Trophoblast cell (in vitro differentiated cells and primary cell): ENCODE measurements around the gene FAM135A.

Source experiments
- DNase-seq, 2 donors: peaks; one replicate each; pipeline ENCODE4 v3.0.0-alpha.2; 2016
- H2AFZ ChIP-seq: 2 replicates; pipeline ENCODE4 v1.6.1; 2013; ENCODE audit warnings: low read length, moderate library complexity, mild to moderate bottlenecking; ENCODE audit not compliant: insufficient read depth, poor library complexity
- H2AK5ac ChIP-seq: 2 replicates; pipeline ENCODE4 v1.6.1; 2013; ENCODE audit warnings: mild to moderate bottlenecking, low read length
- H2BK120ac ChIP-seq: 2 replicates; pipeline ENCODE4 v1.6.1; 2013; ENCODE audit warnings: low read length, mild to moderate bottlenecking, moderate library complexity; ENCODE audit not compliant: insufficient read depth, poor library complexity
- H2BK12ac ChIP-seq: 2 replicates; pipeline ENCODE4 v1.6.1; 2013; ENCODE audit warnings: mild to moderate bottlenecking, low read length, moderate library complexity
- H2BK5ac ChIP-seq: 2 replicates; pipeline ENCODE4 v1.6.1; 2013; ENCODE audit warnings: low read length, low read depth, moderate library complexity, mild to moderate bottlenecking; ENCODE audit not compliant: poor library complexity
- H3K14ac ChIP-seq: 2 replicates; pipeline ENCODE4 v1.6.1; 2013; ENCODE audit warnings: mild to moderate bottlenecking, low read length
- H3K18ac ChIP-seq: 2 replicates; pipeline ENCODE4 v1.6.1; 2013; ENCODE audit warnings: mild to moderate bottlenecking, low read length
- H3K23ac ChIP-seq: 2 replicates; pipeline ENCODE4 v1.6.1; 2013; ENCODE audit warnings: low read length
- H3K27ac ChIP-seq: 2 replicates; pipeline ENCODE4 v1.5.1; 2013; ENCODE audit warnings: low read depth, mild to moderate bottlenecking, inconsistent platforms, low read length, moderate library complexity
- H3K27me3 ChIP-seq: 2 replicates; pipeline ENCODE4 v1.6.1; 2013; ENCODE audit warnings: inconsistent platforms, mild to moderate bottlenecking, low read length, moderate library complexity; ENCODE audit not compliant: insufficient read depth
- H3K36me3 ChIP-seq, 2 experiments: 1 replicate in 1 of 2; 2 replicates in 1 of 2; pipeline ENCODE4 v1.6.1; 2013; ENCODE audit warnings: low read length in 2 of 2, mild to moderate bottlenecking in 2 of 2, moderate library complexity in 1 of 2; ENCODE audit not compliant: insufficient read depth in 2 of 2, control insufficient read depth in 1 of 2
- H3K4ac ChIP-seq: 2 replicates; pipeline ENCODE4 v1.6.1; 2013; ENCODE audit warnings: low read depth, mild to moderate bottlenecking, low read length, moderate library complexity
- H3K4me1 ChIP-seq, 2 experiments: 1 replicate in 1 of 2; 2 replicates in 1 of 2; pipeline ENCODE4 v1.6.1; 2013; ENCODE audit warnings: low read length in 2 of 2, mild to moderate bottlenecking in 2 of 2, moderate library complexity in 1 of 2; ENCODE audit not compliant: insufficient read depth in 2 of 2, control insufficient read depth in 1 of 2
- H3K4me2 ChIP-seq: 2 replicates; pipeline ENCODE4 v1.6.1; 2013; ENCODE audit warnings: inconsistent platforms, mild to moderate bottlenecking, low read length, moderate library complexity
- H3K4me3 ChIP-seq: 2 replicates; pipeline ENCODE4 v1.5.1; 2013; ENCODE audit warnings: mild to moderate bottlenecking, low read depth, low read length, inconsistent platforms
- H3K79me1 ChIP-seq: one replicate; pipeline ENCODE4 v1.6.1; 2013; ENCODE audit warnings: low read length
- H3K79me2 ChIP-seq: 2 replicates; pipeline ENCODE4 v1.6.1; 2013; ENCODE audit warnings: low read length, mild to moderate bottlenecking; ENCODE audit not compliant: control insufficient read depth, insufficient read depth, poor library complexity
- H3K9ac ChIP-seq: 2 replicates; pipeline ENCODE4 v1.6.1; 2013; ENCODE audit warnings: mild to moderate bottlenecking, low read length
- H3K9me3 ChIP-seq: 2 replicates; pipeline ENCODE4 v1.6.1; 2013; ENCODE audit warnings: low read depth, mild to moderate bottlenecking, control low read depth, inconsistent platforms, low read length; ENCODE audit not compliant: insufficient read depth
- H4K12ac ChIP-seq: 2 replicates; pipeline ENCODE4 v1.6.1; 2013; ENCODE audit warnings: low read depth, mild to moderate bottlenecking, low read length, moderate library complexity
- H4K8ac ChIP-seq: 2 replicates; pipeline ENCODE4 v1.6.1; 2013; ENCODE audit warnings: low read depth, mild to moderate bottlenecking, low read length, moderate library complexity
- H4K91ac ChIP-seq: one replicate; pipeline ENCODE4 v1.6.1; 2013; ENCODE audit warnings: low read depth, mild to moderate bottlenecking, low read length, moderate library complexity
- WGBS: extraction: QIAGEN DNeasy Blood & Tissue Kit; methylation state at CpG from one replicate; pipeline ENCODE4 v1.1.7; 2013; ENCODE audit warnings: missing lambda C conversion rate; ENCODE audit not compliant: insufficient read length, insufficient coverage; ENCODE audit errors: extremely low coverage; 5-methylcytosine and 5-hydroxymethylcytosine counted together

Gene FAM135A

GRCh38 chr6:70411542-70412251, 1.6 kb upstream of the FAM135A start:
- H3K27me3 ChIP-seq = no peaks in the 10 kb centered on the region
- H2BK120ac ChIP-seq = peak overlapping the region; percentile 24
- H2AK5ac ChIP-seq = no peak overlapping the region
- H3K4me1 ChIP-seq = no peaks in the 10 kb centered on the region
- no peak overlapping the region for H2BK5ac ChIP-seq
- H3K9ac ChIP-seq = no peak overlapping the region
- H4K91ac ChIP-seq = no peak overlapping the region
- peaks cover 6% of the 10 kb centered on the region for H3K79me2 ChIP-seq
- H2BK12ac ChIP-seq = no peak overlapping the region
- H3K79me1 ChIP-seq = peaks cover 10% of the 10 kb centered on the region
- H2AFZ ChIP-seq = no peak overlapping the region
- H3K18ac ChIP-seq = no peak overlapping the region
- no peak for DNase-seq
- no peak overlapping the region for H3K4me2 ChIP-seq
- H3K4me3 ChIP-seq = no peak overlapping the region
- H3K27ac ChIP-seq = no peak overlapping the region
- H3K36me3 ChIP-seq = no peaks in the 10 kb centered on the region
- H4K8ac ChIP-seq = no peak overlapping the region
- H3K14ac ChIP-seq = no peak overlapping the region
- no CpG with 5 or more reads among the region's 7 CpGs for WGBS
- H4K12ac ChIP-seq = no peak overlapping the region
- H3K4ac ChIP-seq = no peak overlapping the region
- no peak overlapping the region for H3K23ac ChIP-seq
- no peaks in the 10 kb centered on the region for H3K9me3 ChIP-seq

DNA sequence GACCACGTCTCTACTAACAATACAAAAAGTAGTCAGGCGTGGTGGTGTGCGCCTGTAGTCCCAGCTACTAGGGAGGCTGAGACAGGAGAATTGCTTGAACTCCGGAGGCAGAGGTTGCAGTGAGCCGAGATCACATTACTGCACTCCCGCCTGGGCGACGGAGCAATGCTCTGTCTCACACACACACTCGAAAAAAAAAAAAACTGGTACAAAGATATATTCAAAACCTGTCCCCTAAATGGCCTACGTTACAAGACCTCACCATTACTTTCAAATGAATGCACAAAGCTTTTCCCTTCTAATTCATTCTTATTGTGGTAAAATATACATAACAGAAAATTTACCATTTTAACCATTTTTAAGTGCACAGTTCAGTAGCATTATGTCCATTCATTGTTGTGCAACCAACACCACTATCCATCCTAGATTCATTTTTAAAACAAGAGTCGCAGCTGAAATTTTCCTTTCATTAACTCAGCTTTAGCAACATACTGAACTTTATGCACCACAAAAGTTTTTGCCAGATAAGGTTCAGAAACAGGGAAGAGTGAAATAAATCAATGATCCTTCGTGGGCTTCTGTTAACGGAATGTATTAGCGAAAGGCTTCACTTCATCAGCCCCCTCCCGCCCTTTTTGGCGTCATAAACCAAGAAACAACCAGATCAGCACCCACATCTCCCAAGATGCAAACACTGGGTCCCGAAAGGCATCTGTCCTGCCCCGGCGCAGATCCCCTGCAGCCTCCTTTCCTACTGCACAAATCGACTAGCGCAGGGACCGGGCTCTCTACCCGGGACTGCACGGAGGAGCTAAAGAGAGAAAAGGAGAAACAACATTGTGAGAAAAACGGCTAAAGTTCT, 825 bp upstream of the FAM135A start:
- no peak overlapping the region for H3K23ac ChIP-seq
- no peak for DNase-seq
- no CpG with 5 or more reads among the region's 25 CpGs for WGBS

GRCh38 chr6:70413992-70414494, 735 bp downstream of the FAM135A start:
- H3K27ac ChIP-seq = no peak overlapping the region
- H2AK5ac ChIP-seq = no peak overlapping the region
- H3K79me2 ChIP-seq = peaks cover 6% of the 10 kb centered on the region
- no CpG with 5 or more reads among the region's 20 CpGs for WGBS
- peak overlapping the region; percentile 87 for H3K18ac ChIP-seq
- H2BK12ac ChIP-seq = no peak overlapping the region
- no peak overlapping the region for H2BK5ac ChIP-seq
- peak overlapping the region; percentile 88 for H3K4me2 ChIP-seq
- H3K79me1 ChIP-seq = peaks cover 10% of the 10 kb centered on the region
- peak in 1 of 2 donors; percentile 15 for DNase-seq
- no peaks in the 10 kb centered on the region for H3K4me1 ChIP-seq
- peak overlapping the region; percentile 91 for H4K12ac ChIP-seq
- peak overlapping the region; percentile 87 for H2AFZ ChIP-seq
- H3K4me3 ChIP-seq = peak overlapping the region; percentile 81
- no peaks in the 10 kb centered on the region for H3K9me3 ChIP-seq
- peak overlapping the region; percentile 11 for H3K4ac ChIP-seq
- peaks cover 0 to 3% of the 10 kb centered on the region in 2 experiments for H3K36me3 ChIP-seq
- peak overlapping the region; percentile 2 for H3K9ac ChIP-seq
- peak overlapping the region; percentile 85 for H3K14ac ChIP-seq
- no peak overlapping the region for H3K23ac ChIP-seq
- H4K91ac ChIP-seq = peak overlapping the region; percentile 76
- no peaks in the 10 kb centered on the region for H3K27me3 ChIP-seq
- peak overlapping the region; percentile 88 for H4K8ac ChIP-seq
- peak overlapping the region; percentile 35 for H2BK120ac ChIP-seq

More for the DNA sequence above, 825 bp upstream of the FAM135A start:
- H2BK5ac ChIP-seq = peak overlapping the region; percentile 13
- H3K79me2 ChIP-seq = peaks cover 6% of the 10 kb centered on the region
- H3K79me1 ChIP-seq = peaks cover 10% of the 10 kb centered on the region
- H3K9me3 ChIP-seq = no peaks in the 10 kb centered on the region
- H4K12ac ChIP-seq = peak overlapping the region; percentile 84
- H3K4me1 ChIP-seq = no peaks in the 10 kb centered on the region
- H4K8ac ChIP-seq = peak overlapping the region; percentile 90
- H3K4me2 ChIP-seq = peak overlapping the region; percentile 90
- no peak overlapping the region for H2AK5ac ChIP-seq
- no peak overlapping the region for H3K27ac ChIP-seq
- H2BK120ac ChIP-seq = peak overlapping the region; percentile 24
- H2AFZ ChIP-seq = peak overlapping the region; percentile 68
- H4K91ac ChIP-seq = peak overlapping the region; percentile 49
- H3K18ac ChIP-seq = peak overlapping the region; percentile 13
- H2BK12ac ChIP-seq = no peak overlapping the region
- H3K36me3 ChIP-seq = no peaks in the 10 kb centered on the region
- H3K4ac ChIP-seq = no peak overlapping the region
- peak overlapping the region; percentile 38 for H3K14ac ChIP-seq
- peak overlapping the region; percentile 85 for H3K9ac ChIP-seq
- H3K27me3 ChIP-seq = no peaks in the 10 kb centered on the region
- peak overlapping the region; percentile 81 for H3K4me3 ChIP-seq

- no peaks in the 10 kb centered on the region for H3K4me1 ChIP-seq
- no CpG with 5 or more reads among the region's 2 CpGs for WGBS
- H4K12ac ChIP-seq = no peak overlapping the region
- H3K4me3 ChIP-seq = no peak overlapping the region
- no peak overlapping the region for H3K14ac ChIP-seq
- no peak overlapping the region for H4K8ac ChIP-seq
- no peak overlapping the region for H3K23ac ChIP-seq
- H2BK12ac ChIP-seq = no peak overlapping the region
- H3K79me1 ChIP-seq = peaks cover 10% of the 10 kb centered on the region
- no peaks in the 10 kb centered on the region for H3K9me3 ChIP-seq
- no peak overlapping the region for H3K4ac ChIP-seq
- peaks cover 6% of the 10 kb centered on the region for H3K79me2 ChIP-seq
- no peak overlapping the region for H3K9ac ChIP-seq
- no peak overlapping the region for H4K91ac ChIP-seq
- H2AK5ac ChIP-seq = no peak overlapping the region
- H3K27me3 ChIP-seq = no peaks in the 10 kb centered on the region
- no peak overlapping the region for H2BK5ac ChIP-seq
- H2AFZ ChIP-seq = no peak overlapping the region
- no peak overlapping the region for H2BK120ac ChIP-seq
- no peak for DNase-seq
- peaks cover 0 to 3% of the 10 kb centered on the region in 2 experiments for H3K36me3 ChIP-seq
- H3K4me2 ChIP-seq = no peak overlapping the region
- H3K18ac ChIP-seq = no peak overlapping the region
- no peak overlapping the region for H3K27ac ChIP-seq
Measured at GRCh38 chr6:70414813-70415212, 1.5 kb downstream of the FAM135A start.
